ENCODE results near the gene LRRC55.
"Not testable (repeated sequence)": the region's sequence is repeated elsewhere in the genome, so short reads cannot be mapped to it uniquely, and the experiment has no call there.

LRRC55 gene

DNA sequence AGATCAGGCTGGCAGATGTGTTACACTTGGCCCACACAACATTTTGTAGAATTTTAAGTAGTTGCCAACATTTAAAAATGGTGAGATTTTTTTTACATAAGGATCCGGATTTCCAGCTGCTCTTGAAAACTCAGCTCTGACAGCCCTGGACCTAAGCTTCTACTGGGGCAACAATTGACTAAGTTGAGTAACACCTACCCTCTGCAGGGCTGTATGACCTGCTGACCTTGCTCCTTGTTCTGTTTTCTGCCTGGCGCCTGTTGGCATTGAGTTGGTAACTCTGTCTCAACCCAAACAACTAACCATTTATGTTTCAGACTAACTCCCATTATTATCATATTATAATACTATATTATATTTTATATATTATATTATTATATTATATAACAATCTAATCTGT is 21.1 kb upstream of the LRRC55 start:
- DNase-seq (ENCODE audit: low read depth in 1 of 2, low spot score in 1 of 2), result no peak

DNA sequence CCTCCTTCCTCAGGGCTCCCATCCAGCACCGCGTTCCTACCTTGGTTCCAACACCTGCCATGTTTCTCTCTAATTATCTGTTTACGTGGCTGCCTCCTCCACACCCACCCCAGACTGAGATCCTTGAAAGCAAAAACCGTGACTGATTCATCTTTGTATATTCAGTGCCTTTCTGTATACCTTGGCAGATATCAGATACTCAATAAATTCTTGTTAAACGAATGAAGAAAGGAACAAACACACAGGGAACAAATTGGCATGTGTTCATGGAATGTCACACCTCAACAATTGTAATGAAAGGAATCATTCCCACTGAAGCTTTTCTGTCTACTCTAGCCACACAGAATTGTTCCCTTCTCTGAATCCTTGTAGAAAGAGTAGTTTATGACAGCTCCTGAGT is 20.4 kb upstream of the LRRC55 start:
- DNase-seq (ENCODE audit: low read depth in 1 of 2, low spot score in 1 of 2), result no peak

DNA sequence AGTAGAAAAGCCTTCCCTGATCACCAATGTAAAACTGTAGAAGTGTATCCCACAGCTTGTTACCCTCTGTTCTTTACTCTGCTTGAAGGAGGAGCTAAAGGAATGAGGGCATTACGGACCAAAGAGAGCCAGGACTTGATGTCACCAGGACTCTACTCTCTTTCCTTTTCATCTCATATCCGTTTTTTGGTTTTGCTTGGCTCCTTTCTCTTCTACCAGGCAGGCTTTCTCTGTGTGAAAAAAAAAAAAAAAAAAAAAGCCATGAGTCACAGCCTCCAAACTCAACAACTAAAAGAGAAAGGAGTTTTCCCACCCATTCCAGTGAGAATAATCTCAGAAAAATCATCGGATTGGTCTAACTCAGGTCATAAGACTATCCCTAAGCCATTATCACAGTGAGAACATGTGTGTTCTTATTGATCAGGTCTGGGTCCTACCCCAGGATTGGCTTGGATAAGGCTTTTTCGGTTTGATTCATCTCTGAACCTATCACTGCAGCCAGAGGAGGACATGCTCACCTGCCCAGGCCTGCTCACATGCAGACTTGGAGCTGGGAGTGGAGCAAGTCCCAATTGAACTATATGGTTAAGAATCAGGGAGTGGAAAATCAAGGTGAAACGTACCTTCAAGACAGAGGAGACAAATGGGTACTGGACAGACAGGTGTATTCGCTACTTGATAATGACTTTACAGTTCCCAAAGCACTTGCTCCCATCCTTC is 19.4 kb upstream of the LRRC55 start:
- DNase-seq (ENCODE audit: low read depth in 1 of 2, low spot score in 1 of 2), result no peak

GRCh38 chr11:57163160-57163868 is 18.4 kb upstream of the LRRC55 start:
- no peak for DNase-seq (ENCODE audit: low read depth in 1 of 2, low spot score in 1 of 2)

DNA sequence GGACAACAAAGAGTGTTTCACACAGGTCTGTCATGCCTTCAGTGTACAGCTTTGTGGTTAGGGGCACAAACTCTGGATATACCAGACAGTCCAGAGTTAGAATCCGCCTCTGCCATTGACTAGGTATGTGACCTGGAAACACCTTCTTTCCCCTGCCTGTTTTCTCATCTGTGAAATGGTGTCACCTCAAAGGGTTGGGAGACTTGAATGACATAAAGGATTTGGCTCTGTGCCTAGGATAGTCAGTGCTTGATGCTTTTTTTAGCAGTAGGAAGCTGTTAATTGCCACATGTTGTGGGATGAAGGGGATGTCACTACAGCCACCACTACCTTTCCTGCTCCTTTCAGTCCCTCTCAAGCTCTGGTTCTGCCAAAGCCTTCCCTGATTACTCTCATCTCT is 17.4 kb upstream of the LRRC55 start:
- DNase-seq (ENCODE audit: low read depth in 1 of 2, low spot score in 1 of 2), result no peak

DNA sequence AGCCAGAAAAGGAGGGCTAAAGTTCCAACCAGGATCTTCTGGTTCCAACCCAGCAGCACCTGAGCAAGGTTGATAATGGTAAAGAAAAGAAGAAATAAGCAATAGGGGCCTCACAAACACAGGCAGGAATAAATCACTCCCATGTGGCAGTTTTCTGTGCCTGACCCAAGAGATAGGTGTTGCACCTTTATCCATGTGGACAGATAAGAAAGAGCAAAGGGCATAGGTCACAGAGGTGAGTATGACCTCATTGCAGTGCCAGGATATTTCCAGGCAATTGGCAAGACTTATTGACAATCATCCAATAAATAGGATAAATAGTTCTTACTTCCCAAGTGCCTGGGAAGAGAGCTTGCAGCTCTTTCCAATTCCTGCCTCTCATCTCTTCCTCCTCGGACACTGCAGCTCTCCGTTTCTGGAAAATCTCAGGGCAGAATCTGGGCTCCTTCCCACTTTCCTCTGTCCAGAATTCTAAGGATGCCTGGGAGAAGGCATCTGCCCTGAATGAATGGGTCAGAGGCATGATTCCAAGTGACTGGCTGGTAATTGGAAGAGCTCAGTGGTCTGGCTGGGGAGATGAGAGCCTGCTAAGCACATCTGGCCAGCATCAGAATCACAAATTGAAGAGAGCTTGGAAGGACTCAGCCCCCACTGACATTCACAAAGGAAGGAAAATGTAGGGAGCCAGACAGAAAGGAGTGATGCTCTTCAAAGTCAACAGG is 14.5 kb upstream of the LRRC55 start:
- no peak for DNase-seq (ENCODE audit: low read depth in 1 of 2, low spot score in 1 of 2)

GRCh38 chr11:57169732-57170313 is 11.9 kb upstream of the LRRC55 start:
- DNase-seq (ENCODE audit: low read depth in 1 of 2, low spot score in 1 of 2), result not testable (repeated sequence)

DNA sequence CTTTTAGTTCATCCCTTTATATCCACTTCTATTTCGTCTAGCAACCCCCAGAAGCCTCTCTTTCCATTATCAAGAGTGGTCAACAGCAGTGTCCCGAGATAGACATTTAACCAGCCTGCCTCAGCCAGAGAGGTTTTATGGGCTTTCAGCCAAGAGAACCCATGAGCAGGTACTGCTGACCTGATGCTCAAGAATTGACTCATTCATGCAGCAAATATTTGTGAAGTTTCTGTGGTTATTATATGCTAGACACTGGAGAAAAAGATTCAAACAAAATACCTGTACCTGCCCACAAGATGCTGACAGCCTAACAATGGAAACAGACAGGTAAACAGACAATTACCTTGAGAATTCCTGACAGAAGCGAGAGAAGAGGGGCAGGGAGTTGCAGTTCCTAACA is 9.7 kb upstream of the LRRC55 start:
- DNase-seq (ENCODE audit: low read depth in 1 of 2, low spot score in 1 of 2), result no peak

DNA sequence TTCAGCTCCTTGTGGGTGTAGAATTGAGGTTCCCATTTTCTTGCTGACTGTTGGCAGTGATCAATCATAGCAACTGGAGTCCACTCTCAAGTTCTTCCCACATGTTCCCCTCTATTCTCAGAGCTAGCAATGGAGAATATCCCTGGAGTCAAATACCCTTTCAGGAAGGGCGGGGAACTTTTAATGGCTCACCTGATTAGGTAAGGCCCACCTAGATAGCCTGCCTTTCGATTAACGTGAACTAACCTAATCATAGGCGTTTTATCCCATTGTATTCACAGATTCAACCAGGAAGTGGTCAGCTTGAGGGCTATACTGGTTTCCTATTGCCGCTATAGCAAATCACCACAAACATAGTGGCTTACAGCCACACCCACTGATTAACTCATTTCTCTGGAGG is 7.1 kb upstream of the LRRC55 start:
- no peak for DNase-seq (ENCODE audit: low read depth in 1 of 2, low spot score in 1 of 2)

DNA sequence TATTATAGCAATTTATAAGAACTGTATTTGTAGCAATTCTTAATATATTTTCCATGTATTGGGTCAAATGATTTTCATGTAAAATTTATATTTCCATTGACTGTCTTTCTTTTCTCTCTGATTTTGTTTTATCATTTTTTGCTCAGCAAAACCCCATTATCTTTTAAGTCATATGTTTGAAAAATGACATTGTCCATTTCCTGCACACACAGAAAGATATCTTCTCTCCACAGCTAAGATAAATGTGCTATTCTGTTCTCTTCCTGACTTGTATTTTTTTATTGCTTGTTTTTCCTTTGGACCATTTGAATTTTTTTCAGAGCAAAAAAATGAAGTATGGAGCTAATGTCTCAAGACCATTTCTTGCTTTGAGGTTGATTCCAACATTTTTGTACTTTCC is 6.3 kb upstream of the LRRC55 start:
- no peak for DNase-seq (ENCODE audit: low read depth in 1 of 2, low spot score in 1 of 2)

- no peak for DNase-seq (ENCODE audit: low read depth in 1 of 2, low spot score in 1 of 2)
These were observed 3.4 kb upstream of the LRRC55 start for GRCh38 chr11:57178334-57178733.

GRCh38 chr11:57179681-57180080 is 2.1 kb upstream of the LRRC55 start:
- no peak for DNase-seq (ENCODE audit: low read depth in 1 of 2, low spot score in 1 of 2)

GRCh38 chr11:57180081-57180561 is 1.6 kb upstream of the LRRC55 start:
- DNase-seq (ENCODE audit: low read depth in 1 of 2, low spot score in 1 of 2), result no peak

DNA sequence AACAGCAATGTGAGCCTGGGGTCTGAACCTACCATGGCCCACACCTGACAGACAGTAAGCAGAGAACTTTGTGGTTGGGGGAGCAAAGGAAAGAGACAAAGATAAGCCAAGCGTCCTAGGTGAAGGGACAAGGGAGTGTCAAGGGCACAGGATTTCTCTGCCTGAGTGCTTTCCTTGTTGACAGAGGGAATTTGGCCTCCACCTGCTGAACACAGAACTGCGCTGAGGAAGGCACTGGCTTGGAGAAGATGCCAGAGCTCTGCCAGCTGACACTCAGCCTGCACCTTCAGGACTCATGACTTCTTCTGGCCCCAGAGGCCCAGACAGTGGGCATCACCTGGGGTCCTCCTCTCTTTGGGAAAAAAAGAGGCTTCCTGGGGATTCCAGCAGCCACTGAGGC is 789 bp upstream of the LRRC55 start:
- DNase-seq (ENCODE audit: low read depth in 1 of 2, low spot score in 1 of 2), result no peak

DNA sequence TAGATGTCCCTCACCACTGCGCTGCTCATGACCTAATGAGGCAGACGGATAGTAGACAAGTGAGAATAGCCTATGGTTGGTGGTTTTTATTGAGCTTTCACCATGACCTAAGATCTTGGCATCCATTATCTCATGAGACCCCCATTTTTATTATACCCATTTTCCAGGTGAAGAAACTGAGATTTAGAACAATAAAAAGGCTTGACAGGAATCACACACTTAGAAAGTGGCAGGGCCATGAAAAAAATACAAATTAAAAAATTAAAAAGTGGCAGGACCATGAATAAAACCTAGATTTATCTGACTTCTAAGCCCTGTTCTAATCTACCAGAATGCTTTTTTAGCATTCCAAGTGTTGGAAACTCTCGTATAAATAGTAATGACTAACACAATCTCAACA is 1.1 kb downstream of the LRRC55 start:
- DNase-seq (ENCODE audit: low read depth in 1 of 2, low spot score in 1 of 2), result no peak

DNA sequence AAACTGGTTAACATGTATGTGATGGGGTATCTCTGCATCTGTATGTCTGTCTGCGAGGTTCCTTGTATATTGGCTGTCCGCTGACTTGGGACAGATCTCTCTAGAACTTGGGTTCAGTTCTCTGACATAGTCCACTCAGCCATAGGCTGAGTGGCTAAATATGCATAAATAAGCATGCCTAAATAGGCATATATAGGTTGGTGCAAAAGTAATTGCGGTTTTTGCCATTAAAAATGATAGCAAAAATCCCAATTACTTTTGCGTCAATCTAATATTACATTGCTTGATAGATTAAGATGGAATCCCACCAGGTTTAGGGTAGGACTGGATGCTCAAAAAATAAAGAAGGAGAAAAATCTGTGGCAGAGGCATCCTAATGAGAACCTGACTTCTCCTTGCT is 8.8 kb downstream of the LRRC55 start:
- no peak for DNase-seq (ENCODE audit: low read depth in 1 of 2, low spot score in 1 of 2)

GRCh38 chr11:57191311-57192219 is 9.8 kb downstream of the LRRC55 start:
- DNase-seq (ENCODE audit: low read depth in 1 of 2, low spot score in 1 of 2), result no peak

DNA sequence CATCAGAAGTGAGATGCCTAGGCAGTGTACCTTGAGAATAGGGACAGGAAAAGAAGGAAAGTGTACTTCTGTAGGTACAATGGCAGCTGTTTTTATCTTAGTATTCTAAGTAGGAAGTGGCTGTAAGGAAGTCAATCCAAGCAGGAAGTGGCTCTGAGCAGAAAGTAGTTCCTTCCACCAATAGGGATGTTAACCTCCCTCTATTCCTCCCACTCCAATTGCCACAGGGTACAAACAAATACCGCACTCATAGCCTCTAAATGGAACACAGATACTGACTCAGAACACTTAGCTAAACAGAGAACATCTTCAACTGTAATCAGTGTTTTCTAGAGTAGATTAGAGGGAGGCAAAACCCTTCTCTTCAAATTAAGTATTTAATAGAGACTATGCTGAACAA is 10.6 kb downstream of the LRRC55 start:
- DNase-seq (ENCODE audit: low read depth in 1 of 2, low spot score in 1 of 2), result no peak

DNA sequence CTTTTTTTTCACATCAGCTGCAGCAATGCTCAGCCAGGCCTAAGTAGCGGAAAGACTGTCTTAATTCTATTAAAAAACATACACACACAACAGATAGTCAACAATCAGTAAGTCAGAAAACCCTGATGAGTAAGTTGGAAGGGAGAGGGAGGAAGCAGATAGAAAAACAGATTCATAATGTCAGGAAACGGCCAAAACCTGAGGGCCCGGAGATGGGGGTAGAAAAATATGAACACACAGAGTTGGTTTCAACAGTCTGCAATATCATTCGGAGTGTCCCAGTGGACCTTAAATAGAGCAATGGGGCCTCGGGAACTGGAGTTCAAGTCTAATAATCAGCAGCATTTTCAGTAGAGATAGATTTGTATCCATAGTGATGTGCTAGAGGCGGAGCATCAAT is 14.8 kb downstream of the LRRC55 start:
- DNase-seq (ENCODE audit: low read depth in 1 of 2, low spot score in 1 of 2), result no peak

- DNase-seq (ENCODE audit: low read depth in 1 of 2, low spot score in 1 of 2), result no peak
These were observed 16.0 kb downstream of the LRRC55 start for GRCh38 chr11:57197762-57198161.

GRCh38 chr11:57199330-57199729 is 17.6 kb downstream of the LRRC55 start:
- DNase-seq (ENCODE audit: low read depth in 1 of 2, low spot score in 1 of 2), result no peak
